SU-DHL-6 (cell line): ENCODE results near the gene PGRMC1.

Experiments used
- EZH2phosphoT487 ChIP-seq: fragments of 200-600 bp; sonication (generic), shearing (Covaris generic); conservative IDR thresholded peaks from 2 replicates; pipeline ENCODE4 v1.6.1; 2018; ENCODE audit warnings: mild to moderate bottlenecking, antibody characterized with exemption, low read length, moderate library complexity, mixed read lengths
- TF ChIP-seq, protein P1 (sequence below): fragments of 200-600 bp; sonication (generic); IDR thresholded peaks from one replicate; pipeline ENCODE4 v1.5.1; 2017; ENCODE audit warnings: antibody characterized with exemption, mild to moderate bottlenecking, low read length, moderate library complexity; ENCODE audit not compliant: insufficient read depth, poor library complexity, severe bottlenecking

GRCh38 chrX:119240356-119240755 lies 4.3 kb downstream of the PGRMC1 start:
- TF ChIP-seq, protein P1, sequence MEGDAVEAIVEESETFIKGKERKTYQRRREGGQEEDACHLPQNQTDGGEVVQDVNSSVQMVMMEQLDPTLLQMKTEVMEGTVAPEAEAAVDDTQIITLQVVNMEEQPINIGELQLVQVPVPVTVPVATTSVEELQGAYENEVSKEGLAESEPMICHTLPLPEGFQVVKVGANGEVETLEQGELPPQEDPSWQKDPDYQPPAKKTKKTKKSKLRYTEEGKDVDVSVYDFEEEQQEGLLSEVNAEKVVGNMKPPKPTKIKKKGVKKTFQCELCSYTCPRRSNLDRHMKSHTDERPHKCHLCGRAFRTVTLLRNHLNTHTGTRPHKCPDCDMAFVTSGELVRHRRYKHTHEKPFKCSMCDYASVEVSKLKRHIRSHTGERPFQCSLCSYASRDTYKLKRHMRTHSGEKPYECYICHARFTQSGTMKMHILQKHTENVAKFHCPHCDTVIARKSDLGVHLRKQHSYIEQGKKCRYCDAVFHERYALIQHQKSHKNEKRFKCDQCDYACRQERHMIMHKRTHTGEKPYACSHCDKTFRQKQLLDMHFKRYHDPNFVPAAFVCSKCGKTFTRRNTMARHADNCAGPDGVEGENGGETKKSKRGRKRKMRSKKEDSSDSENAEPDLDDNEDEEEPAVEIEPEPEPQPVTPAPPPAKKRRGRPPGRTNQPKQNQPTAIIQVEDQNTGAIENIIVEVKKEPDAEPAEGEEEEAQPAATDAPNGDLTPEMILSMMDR = no peak
- no peak for TF ChIP-seq EZH2phosphoT487
